ENCODE measurements around the gene GPR21. TPM values are rescaled to one million over a fixed set of nuclear protein-coding genes. Genes with fewer than 3 reads are reported as not detected.

The GPR21 gene
- total and polyA plus RNA-seq, 2 of the 13 experiments (the other 11 are each of a cell fraction or from before 2014, with no cell fraction given), result 0.29 to 0.32 TPM

GRCh38 chr9:123011878-123012528 lies 21.5 kb upstream of the GPR21 start (continued):
- TF ChIP-seq ZNF724P (CRISPR knock-in tag; IDR thresholded peaks at IDR 0.05; ENCODE audit: borderline replicate concordance) (no peak), SAP130 (CRISPR knock-in tag; IDR thresholded peaks at IDR 0.05; ENCODE audit: low read depth) (peak; percentile 76), MZF1 (CRISPR knock-in tag; IDR thresholded peaks at IDR 0.05; ENCODE audit: borderline replicate concordance) (no peak), ZBTB44 (CRISPR knock-in tag; IDR thresholded peaks at IDR 0.05) (no peak), ZNF674 (CRISPR knock-in tag; IDR thresholded peaks at IDR 0.05; ENCODE audit: low read depth) (no peak), NR1H2 (CRISPR knock-in tag; IDR thresholded peaks at IDR 0.05; ENCODE audit: borderline replicate concordance, low read depth) (no peak), PHB2 (IDR thresholded peaks at IDR 0.05; ENCODE audit: partially characterized antibody) (no peak), ZBED4 (CRISPR knock-in tag; IDR thresholded peaks at IDR 0.05; ENCODE audit: borderline replicate concordance) (no peak), MLLT10 (CRISPR knock-in tag; IDR thresholded peaks at IDR 0.05) (no peak), CENPT (CRISPR knock-in tag; IDR thresholded peaks at IDR 0.05; ENCODE audit: low read depth) (no peak), ZNF513 (CRISPR knock-in tag; conservative IDR thresholded peaks at IDR 0.05) (no peak), ONECUT2 (CRISPR knock-in tag; IDR thresholded peaks at IDR 0.05) (no peak), ZNF275 (CRISPR knock-in tag; IDR thresholded peaks at IDR 0.05; ENCODE audit: borderline replicate concordance) (no peak), FLYWCH1 (CRISPR knock-in tag; IDR thresholded peaks at IDR 0.05) (no peak), GLI4 (CRISPR knock-in tag; IDR thresholded peaks at IDR 0.05; ENCODE audit: borderline replicate concordance) (no peak), ZFP82 (CRISPR knock-in tag; IDR thresholded peaks at IDR 0.05; ENCODE audit: borderline replicate concordance) (no peak)
- TF ChIP-seq, protein P1, sequence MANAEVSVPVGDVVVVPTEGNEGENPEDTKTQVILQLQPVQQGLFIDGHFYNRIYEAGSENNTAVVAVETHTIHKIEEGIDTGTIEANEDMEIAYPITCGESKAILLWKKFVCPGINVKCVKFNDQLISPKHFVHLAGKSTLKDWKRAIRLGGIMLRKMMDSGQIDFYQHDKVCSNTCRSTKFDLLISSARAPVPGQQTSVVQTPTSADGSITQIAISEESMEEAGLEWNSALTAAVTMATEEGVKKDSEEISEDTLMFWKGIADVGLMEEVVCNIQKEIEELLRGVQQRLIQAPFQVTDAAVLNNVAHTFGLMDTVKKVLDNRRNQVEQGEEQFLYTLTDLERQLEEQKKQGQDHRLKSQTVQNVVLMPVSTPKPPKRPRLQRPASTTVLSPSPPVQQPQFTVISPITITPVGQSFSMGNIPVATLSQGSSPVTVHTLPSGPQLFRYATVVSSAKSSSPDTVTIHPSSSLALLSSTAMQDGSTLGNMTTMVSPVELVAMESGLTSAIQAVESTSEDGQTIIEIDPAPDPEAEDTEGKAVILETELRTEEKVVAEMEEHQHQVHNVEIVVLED (CRISPR knock-in tag; IDR thresholded peaks at IDR 0.05; ENCODE audit: borderline replicate concordance), result no peak; the same call in 1 of the 2 replicates
- TF ChIP-seq, protein P2, sequence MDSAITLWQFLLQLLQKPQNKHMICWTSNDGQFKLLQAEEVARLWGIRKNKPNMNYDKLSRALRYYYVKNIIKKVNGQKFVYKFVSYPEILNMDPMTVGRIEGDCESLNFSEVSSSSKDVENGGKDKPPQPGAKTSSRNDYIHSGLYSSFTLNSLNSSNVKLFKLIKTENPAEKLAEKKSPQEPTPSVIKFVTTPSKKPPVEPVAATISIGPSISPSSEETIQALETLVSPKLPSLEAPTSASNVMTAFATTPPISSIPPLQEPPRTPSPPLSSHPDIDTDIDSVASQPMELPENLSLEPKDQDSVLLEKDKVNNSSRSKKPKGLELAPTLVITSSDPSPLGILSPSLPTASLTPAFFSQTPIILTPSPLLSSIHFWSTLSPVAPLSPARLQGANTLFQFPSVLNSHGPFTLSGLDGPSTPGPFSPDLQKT (CRISPR knock-in tag; IDR thresholded peaks at IDR 0.05; ENCODE audit: borderline replicate concordance), result no peak
